Fibroblast of lung (primary cell): ENCODE results near the gene STX17. TPM values are rescaled to one million over a fixed set of nuclear protein-coding genes. Genes with fewer than 3 reads are reported as not detected.

ENCODE experiments used
- DNase-seq, 2 donors: peaks; one replicate each; pipeline versions ENCODE4 v3.0.0 to v3.0.0-alpha.2; 2010; ENCODE audit warnings: low read depth in 2 of 2
- H2AFZ ChIP-seq: 2 replicates; pipeline ENCODE4 v1.5.1; 2012; ENCODE audit warnings: low read length, control low read depth, inconsistent platforms
- H3K27ac ChIP-seq: 2 replicates; pipeline ENCODE4 v1.5.1; 2011; ENCODE audit warnings: low read length, control low read depth; ENCODE audit not compliant: insufficient read depth
- H3K27me3 ChIP-seq: 2 replicates; pipeline ENCODE4 v1.5.1; 2011; ENCODE audit warnings: mild to moderate bottlenecking, low read length; ENCODE audit not compliant: control insufficient read depth, insufficient read depth
- H3K36me3 ChIP-seq: 2 replicates; pipeline ENCODE4 v1.5.1; 2011; ENCODE audit warnings: low read length; ENCODE audit not compliant: control insufficient read depth, insufficient read depth
- H3K4me1 ChIP-seq: 2 replicates; pipeline ENCODE4 v1.5.1; 2011; ENCODE audit warnings: low read length; ENCODE audit not compliant: control insufficient read depth, insufficient read depth; ENCODE audit errors: extremely low read depth
- H3K4me2 ChIP-seq: 2 replicates; pipeline ENCODE4 v1.5.1; 2011; ENCODE audit warnings: low read length, control low read depth; ENCODE audit not compliant: insufficient read depth; ENCODE audit errors: extremely low read depth
- H3K4me3 ChIP-seq, 4 experiments: fragments of 200-600 bp in 1 of 4; sonication (generic) in 1 of 4; replicated peaks in 1 of 4; 2 replicates each; pipeline ENCODE4 v1.5.1; 2011 to 2016; ENCODE audit warnings: low read length in 4 of 4, low read depth in 3 of 4, mild to moderate bottlenecking in 3 of 4, control low read depth in 2 of 4, inconsistent platforms in 1 of 4, mixed read lengths in 1 of 4; ENCODE audit not compliant: insufficient read depth in 1 of 4; ENCODE audit errors: control extremely low read depth in 1 of 4
- H3K79me2 ChIP-seq: 2 replicates; pipeline ENCODE4 v1.5.1; 2012; ENCODE audit warnings: mild to moderate bottlenecking, low read length, inconsistent platforms; ENCODE audit not compliant: control insufficient read depth, insufficient read depth
- H3K9ac ChIP-seq: 2 replicates; pipeline ENCODE4 v1.5.1; 2011; ENCODE audit warnings: mild to moderate bottlenecking, low read length, control low read depth; ENCODE audit not compliant: insufficient read depth
- H3K9me3 ChIP-seq: 2 replicates; pipeline ENCODE4 v1.5.1; 2012; ENCODE audit warnings: low read depth, low read length; ENCODE audit not compliant: control insufficient read depth, insufficient read depth
- H4K20me1 ChIP-seq: 2 replicates; pipeline ENCODE4 v1.5.1; 2011; ENCODE audit warnings: low read length; ENCODE audit not compliant: control insufficient read depth, insufficient read depth; ENCODE audit errors: extremely low read depth
- EZH2 ChIP-seq: IDR thresholded peaks from 2 replicates; pipeline ENCODE4 v1.5.1; 2012; ENCODE audit warnings: low read length, control low read depth, mild to moderate bottlenecking; ENCODE audit errors: missing control alignments
- polyA plus RNA-seq, 2 donors: library from polyadenylated mRNA; depleted of rRNA in 1 of 2; stranded (reverse) in 1 of 2; unstranded in 1 of 2; fragments of >200 nt; gene quantifications; 2 replicates each; pipeline ENCODE4 v1.2.1, GENCODE V29; 2011 to 2012; ENCODE audit warnings: missing spikeins in 1 of 2
- total RNA-seq: library from RNA; depleted of rRNA; stranded (reverse); fragments of >200 nt; gene quantifications from 2 replicates; pipeline ENCODE4 v1.2.1, GENCODE V29; 2014
- TF ChIP-seq, protein P1 (sequence below), 2 donors: IDR thresholded peaks in 1 of 2; conservative IDR thresholded peaks in 1 of 2; 1 replicate in 1 of 2; 2 replicates in 1 of 2; pipeline ENCODE4 v1.5.1; 2011 to 2012; ENCODE audit warnings: low read length in 2 of 2, control low read depth in 1 of 2, inconsistent platforms in 1 of 2, low read depth in 1 of 2, mild to moderate bottlenecking in 1 of 2

Gene STX17
- total and polyA plus RNA-seq, 2 donors (not counting 1 experiment from before 2014, with no cell fraction given) = 18.8 to 27.9 TPM

DNA sequence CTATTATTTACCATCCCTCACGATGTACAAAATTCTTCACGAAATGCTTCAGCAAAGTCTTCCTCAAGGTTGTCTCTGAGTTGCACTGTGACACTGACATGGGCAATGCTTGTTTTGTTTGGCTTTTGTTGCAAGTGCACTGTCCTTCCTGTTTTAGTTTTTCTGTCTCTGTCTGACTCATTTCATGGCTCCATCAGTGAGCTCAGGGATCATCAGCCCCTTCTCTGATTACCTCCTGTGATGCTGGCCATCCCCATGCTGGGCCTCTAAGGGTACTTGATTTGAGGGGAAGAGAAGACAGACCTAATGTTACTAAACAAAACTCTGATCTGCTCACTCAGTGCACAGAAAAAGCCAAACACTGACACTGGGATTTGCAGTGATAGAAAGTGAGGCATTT is 37.6 kb upstream of the STX17 start:
- no peaks in the 10 kb centered on the region for H3K4me1 ChIP-seq
- H3K4me2 ChIP-seq = no peak overlapping the region

DNA sequence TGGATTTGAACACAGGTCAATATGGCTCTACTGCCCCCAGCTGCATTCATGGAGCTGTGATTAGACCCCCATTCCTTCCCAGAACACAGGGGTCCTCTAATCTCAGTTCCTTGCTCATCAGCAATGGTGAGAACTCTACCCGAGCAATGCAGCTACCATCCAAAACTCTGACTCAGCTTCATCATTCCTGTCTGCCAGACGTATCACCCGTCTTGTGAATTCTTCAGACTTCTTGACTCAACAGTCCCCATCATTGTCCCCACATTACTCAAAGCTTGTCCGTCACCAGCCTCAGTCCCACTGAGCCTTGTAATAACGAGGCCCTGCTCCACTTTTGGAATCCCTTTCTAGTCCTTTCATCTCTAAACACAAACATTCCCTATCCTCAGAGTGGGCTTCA is 36.3 kb upstream of the STX17 start:
- Histone ChIP-seq H3K79me2 (no peaks in the 10 kb centered on the region), H3K4me1 (no peaks in the 10 kb centered on the region), H3K27me3 (no peaks in the 10 kb centered on the region), H3K9ac (no peak overlapping the region), H3K27ac (no peak overlapping the region), H3K9me3 (no peaks in the 10 kb centered on the region), H2AFZ (no peak overlapping the region), H4K20me1 (no peaks in the 10 kb centered on the region), H3K4me2 (no peak overlapping the region), H3K4me3 (no peak overlapping the region), H3K36me3 (no peaks in the 10 kb centered on the region)
- TF ChIP-seq, protein P1, sequence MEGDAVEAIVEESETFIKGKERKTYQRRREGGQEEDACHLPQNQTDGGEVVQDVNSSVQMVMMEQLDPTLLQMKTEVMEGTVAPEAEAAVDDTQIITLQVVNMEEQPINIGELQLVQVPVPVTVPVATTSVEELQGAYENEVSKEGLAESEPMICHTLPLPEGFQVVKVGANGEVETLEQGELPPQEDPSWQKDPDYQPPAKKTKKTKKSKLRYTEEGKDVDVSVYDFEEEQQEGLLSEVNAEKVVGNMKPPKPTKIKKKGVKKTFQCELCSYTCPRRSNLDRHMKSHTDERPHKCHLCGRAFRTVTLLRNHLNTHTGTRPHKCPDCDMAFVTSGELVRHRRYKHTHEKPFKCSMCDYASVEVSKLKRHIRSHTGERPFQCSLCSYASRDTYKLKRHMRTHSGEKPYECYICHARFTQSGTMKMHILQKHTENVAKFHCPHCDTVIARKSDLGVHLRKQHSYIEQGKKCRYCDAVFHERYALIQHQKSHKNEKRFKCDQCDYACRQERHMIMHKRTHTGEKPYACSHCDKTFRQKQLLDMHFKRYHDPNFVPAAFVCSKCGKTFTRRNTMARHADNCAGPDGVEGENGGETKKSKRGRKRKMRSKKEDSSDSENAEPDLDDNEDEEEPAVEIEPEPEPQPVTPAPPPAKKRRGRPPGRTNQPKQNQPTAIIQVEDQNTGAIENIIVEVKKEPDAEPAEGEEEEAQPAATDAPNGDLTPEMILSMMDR (conservative IDR thresholded peaks at IDR 0.05 in 1 of 2, IDR thresholded peaks at IDR 0.05 in 1 of 2; ENCODE audit: low read depth in 1 of 2, low read length in 2 of 2) = no peak
- TF ChIP-seq EZH2 = no peak
- peak in 1 of 2 donors; percentile 41 for DNase-seq

More for the DNA sequence above, 37.6 kb upstream of the STX17 start:
- H3K4me3 ChIP-seq = no peak overlapping the region
- no peak overlapping the region for H3K9ac ChIP-seq
- H3K27ac ChIP-seq = no peak overlapping the region
- no peak overlapping the region for H2AFZ ChIP-seq
- no peaks in the 10 kb centered on the region for H4K20me1 ChIP-seq
- H3K9me3 ChIP-seq = no peaks in the 10 kb centered on the region
- TF ChIP-seq EZH2 = no peak
- TF ChIP-seq, protein P1 (conservative IDR thresholded peaks at IDR 0.05 in 1 of 2, IDR thresholded peaks at IDR 0.05 in 1 of 2; ENCODE audit: low read depth in 1 of 2, low read length in 2 of 2) = no peak
- H3K79me2 ChIP-seq = no peaks in the 10 kb centered on the region
- H3K36me3 ChIP-seq = no peaks in the 10 kb centered on the region
- DNase-seq = no peak
- H3K27me3 ChIP-seq = no peaks in the 10 kb centered on the region

DNA sequence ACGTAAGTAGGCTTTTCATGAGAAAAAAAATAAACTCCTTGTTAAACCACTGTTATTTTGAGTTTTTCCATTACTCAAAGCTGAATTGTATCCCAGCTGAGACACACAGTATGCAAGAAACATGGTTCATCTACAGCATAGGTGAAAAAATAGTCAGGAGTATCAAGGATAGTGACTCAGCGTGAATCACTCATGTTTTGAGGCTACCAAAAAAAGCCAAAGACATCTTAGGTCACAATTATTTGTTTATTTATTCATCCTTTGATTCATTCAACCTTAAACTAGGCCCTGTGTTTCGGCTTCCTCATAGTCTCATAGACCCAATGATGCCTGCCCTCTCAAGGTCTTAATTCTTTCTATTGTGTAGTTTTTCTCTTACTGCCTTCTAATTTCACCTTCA is 32.9 kb upstream of the STX17 start:
- Histone ChIP-seq H3K36me3 (no peaks in the 10 kb centered on the region), H3K79me2 (no peaks in the 10 kb centered on the region), H2AFZ (no peak overlapping the region), H3K27ac (no peak overlapping the region), H3K4me3 (no peak overlapping the region), H3K4me1 (no peaks in the 10 kb centered on the region), H4K20me1 (no peaks in the 10 kb centered on the region), H3K27me3 (no peaks in the 10 kb centered on the region), H3K9me3 (no peaks in the 10 kb centered on the region), H3K9ac (no peak overlapping the region), H3K4me2 (no peak overlapping the region)
- TF ChIP-seq EZH2 = no peak
- TF ChIP-seq, protein P1 (conservative IDR thresholded peaks at IDR 0.05 in 1 of 2, IDR thresholded peaks at IDR 0.05 in 1 of 2; ENCODE audit: low read depth in 1 of 2, low read length in 2 of 2) = no peak
- peak; percentile 23 to 85 for DNase-seq
